NCI-H345 (cell line): ENCODE measurements around the gene RAB3A.

Experiments used
- DNase-seq: peaks from one replicate; lab custom pipeline; 2025; lab: John Stamatoyannopoulos, UW

Gene RAB3A

DNA sequence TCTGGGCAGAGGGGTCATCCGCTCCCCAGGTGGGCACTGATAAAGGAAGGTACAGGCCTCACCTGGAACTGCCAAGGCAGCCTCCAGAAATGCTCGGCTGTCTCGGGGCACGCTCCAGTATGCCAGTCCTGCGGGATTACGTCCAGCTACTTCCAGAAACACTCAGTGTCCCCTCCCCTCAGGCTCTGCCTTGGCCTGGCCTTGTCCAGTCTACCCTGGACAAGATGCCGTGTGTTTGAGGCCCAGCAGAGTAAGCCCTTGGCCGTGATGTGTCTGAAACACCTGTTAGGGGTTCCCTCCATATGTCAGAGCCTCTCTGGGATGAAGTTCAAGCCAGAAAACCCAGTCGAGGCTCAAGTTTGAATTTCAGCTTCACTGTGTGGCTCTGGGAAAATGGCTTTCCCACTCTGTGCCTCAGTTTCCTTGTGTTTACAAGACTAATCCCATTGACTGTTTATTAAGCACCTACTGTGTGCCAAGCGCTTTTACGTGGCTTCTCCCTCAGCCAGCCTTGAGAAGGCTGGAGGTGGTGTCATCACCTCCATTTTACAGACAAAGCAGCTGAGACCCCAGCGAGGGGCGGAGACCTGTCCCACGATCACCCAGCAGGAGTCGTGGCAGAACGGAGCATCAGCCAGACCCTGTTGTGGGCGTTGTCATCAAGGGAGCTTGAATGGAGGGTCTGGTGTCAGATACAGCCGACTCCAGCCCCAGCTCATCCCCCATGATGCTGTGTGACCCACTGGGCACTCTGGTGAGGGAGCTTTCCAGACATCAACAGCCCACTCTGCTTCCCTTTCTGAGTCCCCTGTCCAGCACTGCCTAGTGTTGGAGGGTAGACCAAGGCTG, 52.8 kb downstream of the RAB3A start:
- no peak for DNase-seq

DNA sequence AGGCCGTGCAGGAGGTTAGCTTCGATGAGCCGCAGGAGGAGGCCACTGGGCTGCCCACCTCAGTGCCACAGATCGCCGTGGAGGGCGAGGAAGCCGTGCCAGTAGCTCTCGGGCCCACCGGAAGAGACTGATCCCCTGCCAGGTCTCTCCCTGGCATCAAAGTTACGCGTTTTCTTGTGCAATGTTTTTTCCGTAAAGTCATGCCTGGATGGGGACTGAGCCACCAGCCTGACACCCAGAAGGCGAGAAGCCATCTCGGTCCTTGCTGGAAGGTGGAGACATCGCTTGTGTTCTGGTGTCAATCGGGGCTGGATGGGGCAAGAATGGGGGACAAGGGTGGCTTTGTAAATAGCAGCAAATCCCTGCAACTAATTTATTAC, 54.3 kb downstream of the RAB3A start:
- DNase-seq, result no peak

DNA sequence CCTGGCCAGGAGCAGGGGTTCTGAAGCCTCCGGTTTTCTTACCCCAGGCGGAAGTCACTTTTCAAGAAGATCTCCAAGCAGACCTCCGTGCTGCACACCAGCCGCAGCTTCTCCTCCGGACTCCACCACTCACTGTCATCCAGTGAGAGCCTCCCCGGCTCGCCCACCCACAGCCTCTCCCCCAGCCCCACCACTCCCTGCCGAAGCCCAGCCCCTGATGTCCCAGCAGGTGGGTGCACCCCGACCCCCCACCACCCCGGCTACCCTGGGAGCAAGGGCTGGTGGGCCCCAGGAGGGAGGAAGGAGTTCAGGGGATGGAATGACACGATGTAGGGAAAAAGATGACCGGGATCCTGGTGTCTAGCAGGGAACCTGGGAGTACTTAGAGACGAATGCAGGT, 56.4 kb downstream of the RAB3A start:
- no peak for DNase-seq
